Right lobe of liver (tissue), 6 donors: ENCODE results near the gene UBN1. TPM values are rescaled to one million over a fixed set of nuclear protein-coding genes. Genes with fewer than 3 reads are reported as not detected.
A peak's percentile ranks its signal among the peaks of the same experiment; 100 is the strongest.

ENCODE experiments used
- ATAC-seq, 4 donors: fragments of 200-7000 bp; cut with Tn5 transposase; one replicate each; pipeline ENCODE4 v1.9.1; 2020; ENCODE audit warnings: mild to moderate bottlenecking in 4 of 4, moderate library complexity in 4 of 4
- DNase-seq, 3 donors: peaks; one replicate each; pipeline ENCODE4 v3.0.0-alpha.2; 2020
- H3K27ac ChIP-seq, 3 donors: fragments of 200-600 bp; one replicate each; pipeline ENCODE4 v1.8.0; 2022
- H3K27me3 ChIP-seq, 2 donors: fragments of 200-600 bp; one replicate each; pipeline ENCODE4 v1.8.0; 2022
- H3K36me3 ChIP-seq, 4 donors: fragments of 200-600 bp; sonication (generic) in 1 of 4; one replicate each; pipeline versions ENCODE4 v1.5.1 to v1.8.0; 2017 to 2022; ENCODE audit warnings: control low read depth in 1 of 4
- H3K4me1 ChIP-seq, 4 donors: fragments of 200-600 bp; sonication (generic) in 1 of 4; one replicate each; pipeline versions ENCODE4 v1.5.1 to v1.8.0; 2017 to 2022; ENCODE audit warnings: control low read depth in 1 of 4
- H3K4me3 ChIP-seq, 3 donors: fragments of 200-600 bp; one replicate each; pipeline ENCODE4 v1.8.0; 2022
- H3K9me3 ChIP-seq, 4 donors: fragments of 200-600 bp; sonication (generic) in 1 of 4; one replicate each; pipeline versions ENCODE4 v1.5.1 to v1.8.0; 2017 to 2022; ENCODE audit warnings: control low read depth in 1 of 4
- POLR2A ChIP-seq: fragments of 450-650 bp; IDR thresholded peaks from one replicate; pipeline ENCODE4 v1.6.1; 2017; ENCODE audit warnings: antibody characterized with exemption, mild to moderate bottlenecking
- WGBS: methylation state at CpG from one replicate; pipeline ENCODE4 v1.1.6; 2018; ENCODE audit warnings: low coverage, low lambda C conversion rate; ENCODE audit not compliant: insufficient coverage; ENCODE audit errors: missing lambda C conversion rate; 5-methylcytosine and 5-hydroxymethylcytosine counted together
- intact Hi-C, 2 donors: fragments of 100-400 bp; cut with DNase I; formaldehyde crosslinking; loops; one replicate each; pipeline versions ENCODE4 v1.11.2 to v1.14.1; 2022
- total RNA-seq, 6 experiments: library from RNA; depleted of rRNA in 2 of 6; stranded (reverse); fragments of >200 nt in 2 of 6; fragmentation: NEBNext Ultra II Directional in 3 of 6; extraction: Animal tissue kit (Norgen Biotek cat#: 25700) in 3 of 6; gene quantifications; one replicate each; pipeline versions ENCODE4 v1.1.0 to v1.2.4, GENCODE V29; 2016 to 2023
- TF ChIP-seq, protein P1 (sequence below), 4 donors: fragments of 200-600 bp in 3 of 4; fragments of 450-650 bp in 1 of 4; IDR thresholded peaks; one replicate each; pipeline versions ENCODE4 v1.5.1 to v1.8.0; 2016 to 2022; ENCODE audit warnings: antibody characterized with exemption in 4 of 4, mild to moderate bottlenecking in 2 of 4
- donor health status: DM: no; HTN: yes; CAD: no.
- donor health status: DM: no; HTN: no; CAD: no.
- donor health status: DM: no; HTN: no; CAD: no.
- donor health status: DM: no; HTN: yes; CAD: no.
- donor health status: DM: no; HTN: yes; CAD: no.

UBN1 gene
- total RNA-seq, 6 experiments from 2014 or later, result 12.0 to 18.6 (median 16.2) TPM

DNA sequence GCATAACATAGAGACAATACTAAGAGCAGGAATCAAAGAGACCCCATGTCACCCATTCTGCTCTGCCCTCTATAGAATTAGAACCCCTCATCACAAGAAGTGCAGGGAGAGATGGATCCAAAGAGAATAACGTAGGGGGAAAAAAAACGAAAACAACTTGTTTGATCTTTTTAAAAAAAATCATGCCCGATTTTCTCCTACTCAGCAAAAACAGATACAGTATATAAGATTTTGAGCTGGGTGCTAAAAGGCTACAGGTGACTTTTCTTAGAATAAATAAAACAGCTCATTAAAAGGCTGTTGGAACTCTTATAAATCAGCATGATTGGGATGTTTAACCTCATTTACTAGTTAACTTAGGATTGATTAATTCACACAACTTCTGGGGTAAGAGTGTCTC is 17.4 kb downstream of the UBN1 start:
- H3K27ac ChIP-seq, result no peak overlapping the region
- H3K4me3 ChIP-seq, result no peak overlapping the region
- no peak for ATAC-seq
- H3K4me1 ChIP-seq, result peaks cover 0 to 50% (median 18%) of the 10 kb centered on the region in 4 donors
- H3K27me3 ChIP-seq, result no peaks in the 10 kb centered on the region
- H3K9me3 ChIP-seq, result no peaks in the 10 kb centered on the region
- DNase-seq, result peak in 1 of 3 donors; percentile 3
- TF ChIP-seq POLR2A, result no peak
- TF ChIP-seq, protein P1, sequence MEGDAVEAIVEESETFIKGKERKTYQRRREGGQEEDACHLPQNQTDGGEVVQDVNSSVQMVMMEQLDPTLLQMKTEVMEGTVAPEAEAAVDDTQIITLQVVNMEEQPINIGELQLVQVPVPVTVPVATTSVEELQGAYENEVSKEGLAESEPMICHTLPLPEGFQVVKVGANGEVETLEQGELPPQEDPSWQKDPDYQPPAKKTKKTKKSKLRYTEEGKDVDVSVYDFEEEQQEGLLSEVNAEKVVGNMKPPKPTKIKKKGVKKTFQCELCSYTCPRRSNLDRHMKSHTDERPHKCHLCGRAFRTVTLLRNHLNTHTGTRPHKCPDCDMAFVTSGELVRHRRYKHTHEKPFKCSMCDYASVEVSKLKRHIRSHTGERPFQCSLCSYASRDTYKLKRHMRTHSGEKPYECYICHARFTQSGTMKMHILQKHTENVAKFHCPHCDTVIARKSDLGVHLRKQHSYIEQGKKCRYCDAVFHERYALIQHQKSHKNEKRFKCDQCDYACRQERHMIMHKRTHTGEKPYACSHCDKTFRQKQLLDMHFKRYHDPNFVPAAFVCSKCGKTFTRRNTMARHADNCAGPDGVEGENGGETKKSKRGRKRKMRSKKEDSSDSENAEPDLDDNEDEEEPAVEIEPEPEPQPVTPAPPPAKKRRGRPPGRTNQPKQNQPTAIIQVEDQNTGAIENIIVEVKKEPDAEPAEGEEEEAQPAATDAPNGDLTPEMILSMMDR (IDR thresholded peaks at IDR 0.05), result no peak
- WGBS, result 84% methylated on average over 3 of the region's 3 CpGs
- H3K36me3 ChIP-seq, result peaks cover 0 to 32% (median 11%) of the 10 kb centered on the region in 4 donors
- intact Hi-C loops, result no loop called here

DNA sequence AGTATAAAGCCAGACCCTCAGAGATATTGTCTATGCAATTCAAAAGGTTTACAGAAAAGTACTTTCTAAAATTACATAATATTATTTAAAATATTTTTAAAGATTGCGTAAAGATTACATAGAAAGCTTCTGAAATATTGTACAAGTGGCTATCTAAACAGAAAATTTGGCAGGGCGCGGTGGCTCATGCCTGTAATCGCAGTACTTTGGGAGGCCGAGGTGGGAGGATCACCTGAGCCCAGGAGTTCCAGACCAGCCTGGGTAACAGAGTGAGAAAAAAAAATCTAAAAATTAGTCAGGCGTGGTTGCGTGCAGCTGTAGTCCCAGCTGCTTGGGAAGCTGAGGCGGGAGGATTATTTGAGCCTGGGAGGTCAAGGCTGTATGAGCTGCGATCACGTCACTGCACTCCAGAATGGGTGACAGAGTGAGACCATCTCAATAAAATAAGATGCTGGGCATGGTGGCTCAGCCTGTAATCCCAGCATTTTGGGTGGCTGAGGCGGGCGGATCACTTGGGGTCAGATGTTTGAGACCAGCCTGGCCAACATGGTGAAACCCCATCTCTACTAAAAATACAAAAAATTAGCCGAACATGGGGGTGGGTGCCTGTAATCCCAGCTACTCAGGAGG is 18.1 kb downstream of the UBN1 start:
- ATAC-seq, result no peak
- no peak overlapping the region for H3K27ac ChIP-seq
- intact Hi-C loops, result no loop called here
- H3K27me3 ChIP-seq, result no peaks in the 10 kb centered on the region
- no peak overlapping the region for H3K4me3 ChIP-seq
- peaks cover 0 to 50% (median 18%) of the 10 kb centered on the region in 4 donors for H3K4me1 ChIP-seq
- WGBS, result 92% methylated on average over 13 of the region's 13 CpGs
- H3K9me3 ChIP-seq, result no peaks in the 10 kb centered on the region
- no peak for TF ChIP-seq POLR2A
- TF ChIP-seq, protein P1 (IDR thresholded peaks at IDR 0.05), result no peak
- peaks cover 0 to 30% (median 8%) of the 10 kb centered on the region in 4 donors for H3K36me3 ChIP-seq
- peak in 1 of 3 donors; percentile 12 for DNase-seq

DNA sequence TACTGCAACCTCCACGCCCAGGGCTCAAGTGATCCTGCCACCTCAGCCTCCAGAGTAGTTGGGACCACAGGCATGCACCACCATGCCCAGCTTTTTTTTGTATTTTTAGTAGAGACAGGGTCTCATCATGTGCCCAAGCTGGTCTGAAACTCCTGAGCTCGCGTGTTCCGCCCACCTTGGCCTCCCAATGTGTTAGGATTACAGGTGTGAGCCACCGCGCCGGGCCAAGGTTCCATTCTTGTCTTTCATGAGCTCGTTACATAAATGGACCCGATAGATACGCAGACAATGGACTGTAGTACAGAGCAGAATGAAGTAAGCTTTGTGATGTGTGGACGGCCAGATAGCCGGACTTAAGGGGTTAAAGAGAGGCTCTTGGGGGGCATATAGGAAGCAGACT is 19.3 kb downstream of the UBN1 start:
- intact Hi-C loops, result no loop called here
- no peak for ATAC-seq
- H3K27me3 ChIP-seq, result no peaks in the 10 kb centered on the region
- H3K36me3 ChIP-seq, result peaks cover 0 to 30% (median 9%) of the 10 kb centered on the region in 4 donors
- no peak overlapping the region for H3K27ac ChIP-seq
- H3K4me3 ChIP-seq, result no peak overlapping the region
- H3K4me1 ChIP-seq, result peaks cover 0 to 50% (median 17%) of the 10 kb centered on the region in 4 donors
- 96% methylated on average over 12 of the region's 12 CpGs for WGBS
- no peak for TF ChIP-seq POLR2A
- TF ChIP-seq, protein P1 (IDR thresholded peaks at IDR 0.05), result no peak
- no peaks in the 10 kb centered on the region for H3K9me3 ChIP-seq
- no peak for DNase-seq

DNA sequence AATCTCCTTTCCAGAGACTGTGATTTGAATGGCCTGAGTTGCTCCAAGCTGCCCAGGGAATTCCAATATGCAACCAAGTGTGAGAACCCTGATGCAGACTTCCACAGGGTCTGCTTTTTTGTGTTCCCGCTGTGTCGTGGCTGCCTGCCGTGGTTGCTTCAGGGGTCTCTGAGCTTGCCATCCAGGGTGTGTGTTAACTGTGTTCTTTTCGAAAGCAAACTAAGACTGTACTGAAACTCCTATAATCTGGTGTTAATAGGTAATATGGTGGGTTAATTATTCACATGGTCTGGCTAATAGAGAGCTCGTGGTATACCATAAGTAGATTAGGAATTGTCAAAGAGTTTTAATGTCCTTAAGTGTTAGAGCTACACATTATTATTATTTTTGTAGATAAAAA is 20.7 kb downstream of the UBN1 start:
- Histone ChIP-seq H3K9me3 (no peaks in the 10 kb centered on the region), H3K27ac (no peak overlapping the region), H3K27me3 (no peaks in the 10 kb centered on the region), H3K36me3 (peaks cover 0 to 34% (median 14%) of the 10 kb centered on the region in 4 donors), H3K4me1 (peaks cover 0 to 37% (median 13%) of the 10 kb centered on the region in 4 donors), H3K4me3 (no peak overlapping the region)
- DNase-seq (no peak), ATAC-seq (peak in 3 of 4 donors; percentile 18 to 66 (median 64))
- intact Hi-C loops, result no loop called here
- TF ChIP-seq POLR2A, result no peak
- TF ChIP-seq, protein P1 (IDR thresholded peaks at IDR 0.05), result no peak
- 16% methylated on average over 5 of the region's 5 CpGs for WGBS
